ENCODE results near the gene CHN2.

The CHN2 gene

DNA sequence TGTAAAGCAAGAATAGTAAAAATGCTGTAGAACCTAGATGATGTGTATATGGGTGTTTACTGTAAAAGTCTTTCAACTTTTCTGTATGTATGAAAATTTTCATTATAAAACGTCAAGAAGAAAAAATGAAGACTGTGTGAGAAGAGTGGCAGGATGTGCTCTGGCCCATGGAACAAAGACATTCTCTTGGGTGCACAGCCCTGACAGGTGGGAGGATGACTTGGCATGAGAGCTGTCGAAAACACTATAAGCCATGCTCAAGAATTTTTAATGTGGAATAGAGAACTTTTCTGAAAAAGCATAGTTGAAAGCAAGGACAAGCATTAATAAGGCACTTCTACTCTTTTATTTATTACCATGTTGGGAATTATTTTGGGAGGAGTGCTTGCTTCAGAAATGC is 185.0 kb downstream of the CHN2 start:
- Histone ChIP-seq H4K8ac (ENCODE audit: low read depth, low read length) (no peak overlapping the region), H3K4ac (ENCODE audit: low read depth, low read length) (no peak overlapping the region), H3K27me3 (ENCODE audit: insufficient read depth, low read length, poor library complexity) (no peaks in the 10 kb centered on the region), H3K56ac (ENCODE audit: low read length) (no peak overlapping the region), H3K4me3 (ENCODE audit: low read length) (no peak overlapping the region), H4K5ac (ENCODE audit: low read length) (no peak overlapping the region), H2BK15ac (replicated peaks; ENCODE audit: low read depth) (no peak overlapping the region), H2BK5ac (ENCODE audit: low read length) (no peak overlapping the region), H3K79me2 (ENCODE audit: control insufficient read depth, insufficient read depth, low read length) (no peaks in the 10 kb centered on the region), H3K4me2 (ENCODE audit: low read length) (no peak overlapping the region), H2BK120ac (ENCODE audit: low read depth, low read length) (no peak overlapping the region), H3K4me1 (ENCODE audit: control insufficient read depth, low read depth, low read length) (no peaks in the 10 kb centered on the region), H3K79me1 (ENCODE audit: low read length) (no peaks in the 10 kb centered on the region), H3K9ac (ENCODE audit: low read length) (no peak overlapping the region), H3K18ac (ENCODE audit: low read length) (no peak overlapping the region), H3K27ac (ENCODE audit: low read depth, low read length) (no peak overlapping the region), H3K36me3 (ENCODE audit: control insufficient read depth, insufficient read depth, low read length) (no peaks in the 10 kb centered on the region), H3K23ac (ENCODE audit: low read length) (no peak overlapping the region), H2AK5ac (ENCODE audit: low read length) (no peak overlapping the region)
- whole genome bisulfite sequencing (ENCODE audit: extremely low coverage, insufficient coverage, low lambda C conversion rate), result no CpG with 5 or more reads among the region's 2 CpGs
- DNase-seq, result no peak

DNA sequence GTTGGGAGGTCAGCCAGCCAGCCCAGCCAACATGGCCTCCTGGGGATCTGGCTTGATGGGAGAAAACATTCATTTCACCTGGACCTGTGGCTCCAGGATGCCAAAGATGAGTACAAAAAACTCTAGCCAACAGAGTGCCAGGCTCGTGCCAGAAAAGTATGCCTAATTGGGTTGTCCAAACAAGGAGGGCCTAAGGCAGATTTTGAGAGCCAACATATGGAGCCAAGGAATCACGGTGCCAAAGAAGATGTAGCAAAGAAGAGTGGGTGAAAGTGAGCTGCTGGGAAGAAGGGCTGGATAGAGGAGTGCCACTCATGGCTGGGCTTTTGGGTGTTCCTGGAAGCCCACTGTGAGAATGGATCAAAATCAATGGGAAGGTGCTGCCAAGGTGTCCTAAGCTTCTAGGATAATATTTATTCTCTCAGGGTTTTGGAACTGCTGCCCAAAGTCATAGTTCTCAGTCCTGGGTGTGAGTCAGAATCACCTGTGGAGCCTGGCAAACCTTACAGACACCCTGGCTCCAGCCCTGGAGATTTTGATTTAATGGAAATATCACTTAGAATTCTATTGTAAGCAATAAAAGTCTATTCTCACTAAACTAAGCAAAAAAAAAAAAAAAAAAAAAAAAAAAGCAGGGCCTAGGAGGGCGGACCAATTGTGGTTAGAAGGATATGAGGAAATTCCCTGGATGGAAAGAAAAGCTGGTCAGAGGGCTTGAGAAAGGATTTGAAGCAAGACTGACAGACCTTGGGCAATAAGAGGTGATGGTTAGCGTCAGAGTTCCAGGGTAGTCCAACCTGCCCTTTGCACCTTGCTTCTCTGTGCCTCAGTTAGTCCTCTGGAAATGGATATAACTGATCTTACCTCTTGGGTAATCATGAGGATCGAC is 186.9 kb downstream of the CHN2 start:
- no peak overlapping the region for H2BK15ac ChIP-seq (replicated peaks; ENCODE audit: low read depth)
- H4K5ac ChIP-seq (ENCODE audit: low read length), result no peak overlapping the region
- H3K18ac ChIP-seq (ENCODE audit: low read length), result no peak overlapping the region
- no peak overlapping the region for H2AK5ac ChIP-seq (ENCODE audit: low read length)
- no peaks in the 10 kb centered on the region for H3K4me1 ChIP-seq (ENCODE audit: control insufficient read depth, low read depth, low read length)
- no peak overlapping the region for H4K8ac ChIP-seq (ENCODE audit: low read depth, low read length)
- H3K4me2 ChIP-seq (ENCODE audit: low read length), result no peak overlapping the region
- DNase-seq, result no peak
- H2BK120ac ChIP-seq (ENCODE audit: low read depth, low read length), result no peak overlapping the region
- no peak overlapping the region for H3K23ac ChIP-seq (ENCODE audit: low read length)
- no peak overlapping the region for H3K9ac ChIP-seq (ENCODE audit: low read length)
- no peak overlapping the region for H2BK5ac ChIP-seq (ENCODE audit: low read length)
- no peak overlapping the region for H3K4ac ChIP-seq (ENCODE audit: low read depth, low read length)
- WGBS (ENCODE audit: extremely low coverage, insufficient coverage, low lambda C conversion rate), result no CpG with 5 or more reads among the region's 5 CpGs
- H3K36me3 ChIP-seq (ENCODE audit: control insufficient read depth, insufficient read depth, low read length), result no peaks in the 10 kb centered on the region
- no peak overlapping the region for H3K56ac ChIP-seq (ENCODE audit: low read length)
- H3K27me3 ChIP-seq (ENCODE audit: insufficient read depth, low read length, poor library complexity), result no peaks in the 10 kb centered on the region
- no peaks in the 10 kb centered on the region for H3K79me1 ChIP-seq (ENCODE audit: low read length)
- H3K79me2 ChIP-seq (ENCODE audit: control insufficient read depth, insufficient read depth, low read length), result no peaks in the 10 kb centered on the region
- H3K27ac ChIP-seq (ENCODE audit: low read depth, low read length), result no peak overlapping the region
- no peak overlapping the region for H3K4me3 ChIP-seq (ENCODE audit: low read length)

DNA sequence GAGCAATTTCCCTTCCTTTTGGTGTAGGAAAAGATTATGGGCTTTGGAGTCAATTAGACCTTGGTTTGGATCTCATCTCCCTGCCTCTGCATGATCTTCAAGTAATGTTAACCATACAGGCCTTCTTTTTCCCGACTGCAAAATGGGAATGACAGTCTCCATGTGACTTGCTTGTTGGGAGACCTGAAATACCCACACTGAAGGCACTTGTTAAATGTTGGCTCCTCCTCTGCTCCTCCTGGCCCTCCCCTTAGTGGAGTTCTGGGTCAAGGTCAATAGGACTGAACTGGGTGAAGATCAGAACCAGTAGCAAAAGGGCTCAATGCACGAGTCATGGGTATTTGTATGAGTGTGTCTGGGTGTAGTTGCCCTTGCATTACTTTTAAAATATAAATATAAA is 189.7 kb downstream of the CHN2 start:
- no CpG with 5 or more reads among the region's 2 CpGs for WGBS (ENCODE audit: extremely low coverage, insufficient coverage, low lambda C conversion rate)
- no peak overlapping the region for H3K56ac ChIP-seq (ENCODE audit: low read length)
- H3K4me2 ChIP-seq (ENCODE audit: low read length), result no peak overlapping the region

DNA sequence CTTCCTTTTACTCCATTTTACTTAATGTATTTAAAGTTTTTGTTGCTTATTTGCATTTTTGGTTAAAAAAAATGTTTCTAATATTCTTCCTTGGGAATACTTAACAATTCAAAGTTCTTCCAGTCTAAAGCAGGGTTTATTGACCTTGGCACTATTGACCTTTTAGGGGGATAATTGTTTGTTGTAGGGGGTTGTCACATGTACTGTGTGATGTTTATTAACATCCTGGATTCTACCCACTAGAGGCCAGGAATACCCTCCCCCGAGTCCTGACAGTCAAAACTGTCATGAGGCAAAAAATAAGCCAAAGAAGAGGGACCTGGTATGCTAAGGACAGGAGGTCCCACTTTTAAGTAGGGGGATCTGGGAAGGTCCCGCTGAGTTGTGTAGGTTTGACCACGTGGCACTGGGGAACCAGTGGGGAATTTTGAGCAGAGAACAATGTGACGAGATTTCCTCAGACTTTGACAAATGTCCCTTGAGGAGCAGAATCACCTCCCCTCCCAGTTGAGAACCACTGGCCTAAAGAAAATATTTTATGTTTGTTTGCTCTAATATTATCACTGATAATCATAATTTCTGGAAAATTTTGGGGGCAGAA is 190.7 kb downstream of the CHN2 start:
- H2BK120ac ChIP-seq (ENCODE audit: low read depth, low read length), result no peak overlapping the region
- H3K79me2 ChIP-seq (ENCODE audit: control insufficient read depth, insufficient read depth, low read length), result no peaks in the 10 kb centered on the region
- H3K18ac ChIP-seq (ENCODE audit: low read length), result no peak overlapping the region
- H3K23ac ChIP-seq (ENCODE audit: low read length), result no peak overlapping the region
- no CpG with 5 or more reads among the region's 4 CpGs for WGBS (ENCODE audit: extremely low coverage, insufficient coverage, low lambda C conversion rate)
- no peak for DNase-seq
- H2BK5ac ChIP-seq (ENCODE audit: low read length), result no peak overlapping the region
- no peak overlapping the region for H3K4me2 ChIP-seq (ENCODE audit: low read length)
- H3K4me1 ChIP-seq (ENCODE audit: control insufficient read depth, low read depth, low read length), result no peaks in the 10 kb centered on the region
- no peak overlapping the region for H4K5ac ChIP-seq (ENCODE audit: low read length)
- H3K79me1 ChIP-seq (ENCODE audit: low read length), result no peaks in the 10 kb centered on the region
- H3K36me3 ChIP-seq (ENCODE audit: control insufficient read depth, insufficient read depth, low read length), result no peaks in the 10 kb centered on the region
- H3K56ac ChIP-seq (ENCODE audit: low read length), result no peak overlapping the region
- H3K27me3 ChIP-seq (ENCODE audit: insufficient read depth, low read length, poor library complexity), result no peaks in the 10 kb centered on the region
- no peak overlapping the region for H3K27ac ChIP-seq (ENCODE audit: low read depth, low read length)
- no peak overlapping the region for H4K8ac ChIP-seq (ENCODE audit: low read depth, low read length)
- no peak overlapping the region for H3K9ac ChIP-seq (ENCODE audit: low read length)
- H2BK15ac ChIP-seq (replicated peaks; ENCODE audit: low read depth), result no peak overlapping the region
- H3K4ac ChIP-seq (ENCODE audit: low read depth, low read length), result no peak overlapping the region
- H2AK5ac ChIP-seq (ENCODE audit: low read length), result no peak overlapping the region
- H3K4me3 ChIP-seq (ENCODE audit: low read length), result no peak overlapping the region

More for the DNA sequence above, 189.7 kb downstream of the CHN2 start:
- H3K18ac ChIP-seq (ENCODE audit: low read length), result no peak overlapping the region
- H2BK15ac ChIP-seq (replicated peaks; ENCODE audit: low read depth), result no peak overlapping the region
- H2BK5ac ChIP-seq (ENCODE audit: low read length), result no peak overlapping the region
- no peak overlapping the region for H2AK5ac ChIP-seq (ENCODE audit: low read length)
- H3K9ac ChIP-seq (ENCODE audit: low read length), result no peak overlapping the region
- no peaks in the 10 kb centered on the region for H3K79me1 ChIP-seq (ENCODE audit: low read length)
- no peak overlapping the region for H4K5ac ChIP-seq (ENCODE audit: low read length)
- H3K4ac ChIP-seq (ENCODE audit: low read depth, low read length), result no peak overlapping the region
- no peak overlapping the region for H3K27ac ChIP-seq (ENCODE audit: low read depth, low read length)
- H3K4me1 ChIP-seq (ENCODE audit: control insufficient read depth, low read depth, low read length), result no peaks in the 10 kb centered on the region
- DNase-seq, result no peak
- H4K8ac ChIP-seq (ENCODE audit: low read depth, low read length), result no peak overlapping the region
- H3K36me3 ChIP-seq (ENCODE audit: control insufficient read depth, insufficient read depth, low read length), result no peaks in the 10 kb centered on the region
- H2BK120ac ChIP-seq (ENCODE audit: low read depth, low read length), result no peak overlapping the region
- no peak overlapping the region for H3K23ac ChIP-seq (ENCODE audit: low read length)
- no peak overlapping the region for H3K4me3 ChIP-seq (ENCODE audit: low read length)
- no peaks in the 10 kb centered on the region for H3K79me2 ChIP-seq (ENCODE audit: control insufficient read depth, insufficient read depth, low read length)
- H3K27me3 ChIP-seq (ENCODE audit: insufficient read depth, low read length, poor library complexity), result no peaks in the 10 kb centered on the region

DNA sequence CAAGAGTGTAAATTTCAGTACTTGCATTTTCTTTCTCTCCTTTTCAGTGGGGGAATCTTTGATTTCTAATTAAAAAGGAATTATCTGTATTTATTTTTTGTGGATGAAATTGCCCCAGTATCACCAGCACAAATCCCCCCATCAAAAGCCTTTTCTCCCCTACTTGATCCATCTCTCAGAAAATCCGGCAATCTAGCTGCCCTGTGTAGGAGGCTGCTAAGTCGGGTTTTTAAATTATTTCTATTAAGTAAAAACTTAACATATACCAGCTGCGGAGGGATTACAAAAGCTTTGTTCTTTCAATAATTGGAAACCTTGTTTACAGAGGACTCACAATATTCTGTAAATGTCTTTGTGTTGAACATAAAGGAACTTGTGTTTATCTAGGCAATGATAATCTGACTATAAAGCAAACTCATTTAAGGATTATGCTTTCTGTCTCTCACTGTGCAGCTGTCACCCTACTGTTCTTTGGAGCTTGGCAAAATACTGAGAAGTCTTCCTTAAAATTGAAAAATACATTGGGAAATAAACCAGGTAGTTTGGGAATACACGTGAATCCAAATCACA is 191.7 kb downstream of the CHN2 start:
- Histone ChIP-seq H4K5ac (ENCODE audit: low read length) (no peak overlapping the region), H3K4me2 (ENCODE audit: low read length) (no peak overlapping the region), H3K36me3 (ENCODE audit: control insufficient read depth, insufficient read depth, low read length) (no peaks in the 10 kb centered on the region), H3K4me3 (ENCODE audit: low read length) (no peak overlapping the region), H3K27me3 (ENCODE audit: insufficient read depth, low read length, poor library complexity) (no peaks in the 10 kb centered on the region), H2BK15ac (replicated peaks; ENCODE audit: low read depth) (no peak overlapping the region), H2BK5ac (ENCODE audit: low read length) (no peak overlapping the region), H3K27ac (ENCODE audit: low read depth, low read length) (no peak overlapping the region), H3K79me1 (ENCODE audit: low read length) (no peaks in the 10 kb centered on the region), H3K23ac (ENCODE audit: low read length) (no peak overlapping the region), H4K8ac (ENCODE audit: low read depth, low read length) (no peak overlapping the region), H3K18ac (ENCODE audit: low read length) (no peak overlapping the region), H2AK5ac (ENCODE audit: low read length) (no peak overlapping the region), H2BK120ac (ENCODE audit: low read depth, low read length) (no peak overlapping the region), H3K4ac (ENCODE audit: low read depth, low read length) (no peak overlapping the region), H3K79me2 (ENCODE audit: control insufficient read depth, insufficient read depth, low read length) (no peaks in the 10 kb centered on the region), H3K56ac (ENCODE audit: low read length) (no peak overlapping the region), H3K9ac (ENCODE audit: low read length) (no peak overlapping the region), H3K4me1 (ENCODE audit: control insufficient read depth, low read depth, low read length) (no peaks in the 10 kb centered on the region)
- no CpG with 5 or more reads among the region's 4 CpGs for WGBS (ENCODE audit: extremely low coverage, insufficient coverage, low lambda C conversion rate)
- DNase-seq, result no peak

All from mesendoderm (in vitro differentiated cells).